Esophagus muscularis mucosa (tissue), 4 donors: Measurements from ENCODE around the gene ZNF768. TPM values are rescaled to one million over a fixed set of nuclear protein-coding genes. Genes with fewer than 3 reads are reported as not detected.

Source experiments
- DNase-seq: peaks from one replicate; pipeline ENCODE4 v3.0.0-alpha.2; 2017; ENCODE audit errors: extremely low spot score
- H3K27ac ChIP-seq, 4 donors: fragments of 200-600 bp; sonication (generic); replicated peaks in 1 of 4; 1 replicate in 3 of 4; 2 replicates in 1 of 4; pipeline ENCODE4 v1.5.1; 2016 to 2019; ENCODE audit warnings: mild to moderate bottlenecking in 1 of 4
- H3K27me3 ChIP-seq, 4 donors: fragments of 200-600 bp; sonication (generic); one replicate each; pipeline versions ENCODE4 v1.5.1 to v1.6.0; 2016 to 2019
- H3K36me3 ChIP-seq, 4 donors: fragments of 200-600 bp; sonication (generic); one replicate each; pipeline ENCODE4 v1.5.1; 2016 to 2019
- H3K4me1 ChIP-seq, 4 donors: fragments of 200-600 bp; sonication (generic); one replicate each; pipeline ENCODE4 v1.5.1; 2016 to 2019
- H3K4me3 ChIP-seq, 4 donors: fragments of 200-600 bp; sonication (generic); 1 replicate in 2 of 4; 2 replicates in 2 of 4; pipeline ENCODE4 v1.5.1; 2016 to 2019; ENCODE audit warnings: mild to moderate bottlenecking in 4 of 4, moderate library complexity in 1 of 4
- H3K9me3 ChIP-seq, 4 donors: fragments of 200-600 bp; sonication (generic); 1 replicate in 3 of 4; 2 replicates in 1 of 4; pipeline ENCODE4 v1.5.1; 2016 to 2019
- EP300 ChIP-seq: sonication (generic); formaldehyde crosslinking; IDR thresholded peaks from one replicate; pipeline ENCODE4 v1.6.1; 2017; ENCODE audit warnings: antibody characterized with exemption
- POLR2A ChIP-seq: fragments of 450-650 bp; IDR thresholded peaks from one replicate; pipeline ENCODE4 v1.6.1; 2017; ENCODE audit warnings: antibody characterized with exemption, moderate library complexity, mild to moderate bottlenecking, low read depth
- POLR2AphosphoS5 ChIP-seq, 2 donors: sonication (generic); formaldehyde crosslinking; IDR thresholded peaks; one replicate each; pipeline ENCODE4 v1.6.1; 2017; ENCODE audit warnings: antibody characterized with exemption in 2 of 2
- WGBS: methylation state at CpG from one replicate; pipeline ENCODE4 v1.1.5; 2018; 5-methylcytosine and 5-hydroxymethylcytosine counted together
- intact Hi-C: fragments of 100-400 bp; cut with DNase I; formaldehyde crosslinking; loops from one replicate; pipeline ENCODE4 v1.15.1; 2023
- total RNA-seq, 4 donors: library from RNA; depleted of rRNA; stranded (reverse); fragments of >200 nt; gene quantifications; one replicate each; pipeline versions ENCODE4 v1.1.0 to v1.2.1, GENCODE V29; 2016
- TF ChIP-seq, protein P1 (sequence below), 3 experiments: fragments of 200-600 bp in 2 of 3; fragments of 450-650 bp in 1 of 3; sonication (generic) in 2 of 3; IDR thresholded peaks; one replicate each; pipeline ENCODE4 v1.5.1; 2017 to 2019; ENCODE audit warnings: antibody characterized with exemption in 3 of 3, mild to moderate bottlenecking in 2 of 3, moderate library complexity in 1 of 3

The ZNF768 gene
- total RNA-seq, 4 donors from 2014 or later: 46.9 to 91.5 (median 64.0) TPM

GRCh38 chr16:30519120-30520049 is 7.0 kb downstream of the ZNF768 start:
- Histone ChIP-seq H3K27me3 (no peaks in the 10 kb centered on the region), H3K27ac (no peak overlapping the region), H3K36me3 (peaks cover 0 to 3% (median 2%) of the 10 kb centered on the region in 4 donors), H3K4me3 (no peak overlapping the region), H3K9me3 (no peaks in the 10 kb centered on the region), H3K4me1 (peaks cover 3 to 8% (median 6%) of the 10 kb centered on the region in 4 donors)
- TF ChIP-seq POLR2A (no peak), EP300 (no peak), POLR2AphosphoS5 (IDR thresholded peaks at IDR 0.05) (no peak)
- TF ChIP-seq, protein P1, sequence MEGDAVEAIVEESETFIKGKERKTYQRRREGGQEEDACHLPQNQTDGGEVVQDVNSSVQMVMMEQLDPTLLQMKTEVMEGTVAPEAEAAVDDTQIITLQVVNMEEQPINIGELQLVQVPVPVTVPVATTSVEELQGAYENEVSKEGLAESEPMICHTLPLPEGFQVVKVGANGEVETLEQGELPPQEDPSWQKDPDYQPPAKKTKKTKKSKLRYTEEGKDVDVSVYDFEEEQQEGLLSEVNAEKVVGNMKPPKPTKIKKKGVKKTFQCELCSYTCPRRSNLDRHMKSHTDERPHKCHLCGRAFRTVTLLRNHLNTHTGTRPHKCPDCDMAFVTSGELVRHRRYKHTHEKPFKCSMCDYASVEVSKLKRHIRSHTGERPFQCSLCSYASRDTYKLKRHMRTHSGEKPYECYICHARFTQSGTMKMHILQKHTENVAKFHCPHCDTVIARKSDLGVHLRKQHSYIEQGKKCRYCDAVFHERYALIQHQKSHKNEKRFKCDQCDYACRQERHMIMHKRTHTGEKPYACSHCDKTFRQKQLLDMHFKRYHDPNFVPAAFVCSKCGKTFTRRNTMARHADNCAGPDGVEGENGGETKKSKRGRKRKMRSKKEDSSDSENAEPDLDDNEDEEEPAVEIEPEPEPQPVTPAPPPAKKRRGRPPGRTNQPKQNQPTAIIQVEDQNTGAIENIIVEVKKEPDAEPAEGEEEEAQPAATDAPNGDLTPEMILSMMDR (IDR thresholded peaks at IDR 0.05): no peak
- intact Hi-C loops: loop anchor here (5.0 kb wide), 1 partner anchor 87 kb away; the partner anchor contains the start of gene DCTPP1
- 83% methylated on average over 20 of the region's 20 CpGs for WGBS
- no peak for DNase-seq

GRCh38 chr16:30518552-30518951 is 7.8 kb downstream of the ZNF768 start:
- no peaks in the 10 kb centered on the region for H3K36me3 ChIP-seq
- intact Hi-C loops: no loop called here
- H3K27me3 ChIP-seq: no peaks in the 10 kb centered on the region
- 85% methylated on average over 10 of the region's 10 CpGs for WGBS
- H3K4me3 ChIP-seq: no peak overlapping the region
- H3K4me1 ChIP-seq: no peaks in the 10 kb centered on the region
- no peak for DNase-seq
- TF ChIP-seq EP300 (no peak), POLR2A (no peak), POLR2AphosphoS5 (IDR thresholded peaks at IDR 0.05) (no peak)
- TF ChIP-seq, protein P1 (IDR thresholded peaks at IDR 0.05): no peak
- no peak overlapping the region for H3K27ac ChIP-seq
- H3K9me3 ChIP-seq: no peaks in the 10 kb centered on the region

DNA sequence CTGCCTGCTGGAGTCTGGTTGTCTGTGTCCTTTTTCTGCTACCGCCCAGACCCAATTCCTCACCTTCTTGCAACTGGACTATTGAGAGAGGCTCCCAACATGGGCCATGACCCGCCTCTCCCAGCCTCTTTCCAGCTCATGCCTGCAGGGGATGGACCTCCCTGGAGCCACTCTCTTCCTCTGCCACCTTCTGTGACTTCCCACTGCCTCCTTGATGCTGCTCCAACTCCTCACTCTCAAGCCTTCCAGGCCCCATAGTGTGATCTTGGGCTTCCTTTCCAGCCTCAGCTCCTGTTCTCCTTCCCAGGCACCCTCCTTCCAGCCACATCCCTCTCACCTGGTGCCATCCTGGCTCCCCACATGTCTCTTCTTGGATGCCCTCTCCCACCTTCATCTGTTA is 11.1 kb downstream of the ZNF768 start:
- 82% methylated on average over 2 of the region's 2 CpGs for WGBS
- Histone ChIP-seq H3K4me3 (no peak overlapping the region), H3K4me1 (no peaks in the 10 kb centered on the region), H3K27me3 (no peaks in the 10 kb centered on the region), H3K27ac (no peak overlapping the region), H3K9me3 (no peaks in the 10 kb centered on the region), H3K36me3 (no peaks in the 10 kb centered on the region)
- intact Hi-C loops: no loop called here
- TF ChIP-seq, protein P1 (IDR thresholded peaks at IDR 0.05): no peak
- TF ChIP-seq POLR2AphosphoS5 (IDR thresholded peaks at IDR 0.05) (no peak), POLR2A (no peak)
- no peak for DNase-seq

DNA sequence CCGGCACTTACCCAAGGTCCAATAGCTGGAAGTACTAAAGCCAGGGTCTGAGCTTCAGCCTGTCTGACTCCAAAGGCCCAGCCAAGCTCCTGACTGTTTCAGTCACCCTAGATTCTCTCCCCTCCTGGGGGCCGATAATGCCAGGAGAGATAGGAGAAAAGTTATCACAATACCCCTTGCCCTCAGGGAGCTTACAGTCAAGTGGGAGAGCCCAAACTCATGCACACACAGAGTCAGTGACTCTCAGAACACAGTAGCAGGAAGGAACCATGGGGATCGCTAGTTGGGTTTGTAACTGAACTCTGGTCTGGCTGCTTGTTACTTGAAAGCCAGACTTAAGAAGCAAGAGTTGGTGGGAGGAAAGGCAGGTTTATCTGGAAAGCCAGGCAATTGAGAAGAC is 14.9 kb downstream of the ZNF768 start:
- Histone ChIP-seq H3K36me3 (no peaks in the 10 kb centered on the region), H3K4me3 (no peak overlapping the region), H3K27me3 (no peaks in the 10 kb centered on the region), H3K4me1 (no peaks in the 10 kb centered on the region), H3K9me3 (no peaks in the 10 kb centered on the region), H3K27ac (no peak overlapping the region)
- whole genome bisulfite sequencing: 87% methylated on average over 3 of the region's 3 CpGs
- intact Hi-C loops: no loop called here
- DNase-seq: no peak
- TF ChIP-seq, protein P1 (IDR thresholded peaks at IDR 0.05): no peak
